GM10266 (cell line): ENCODE measurements around the gene LCN1.

Source experiments
- DNase-seq: peaks from one replicate; pipeline ENCODE4 v3.0.0; 2012; ENCODE audit errors: extremely low spot score
- CTCF ChIP-seq: IDR thresholded peaks from 2 replicates; pipeline ENCODE4 v1.5.1; 2012; ENCODE audit warnings: mild to moderate bottlenecking, low read depth; ENCODE audit not compliant: control insufficient read depth, insufficient read depth; ENCODE audit errors: missing control alignments

LCN1 gene

GRCh38 chr9:135485385-135485784 is 35.9 kb upstream of the LCN1 start:
- DNase-seq = no peak
- TF ChIP-seq CTCF = no peak

- DNase-seq = no peak
- TF ChIP-seq CTCF = no peak
Observed at GRCh38 chr9:135485832-135486231, 35.4 kb upstream of the LCN1 start.

- no peak for TF ChIP-seq CTCF
Observed at GRCh38 chr9:135486267-135487065, 34.8 kb upstream of the LCN1 start.

GRCh38 chr9:135487281-135488012 is 33.8 kb upstream of the LCN1 start:
- no peak for DNase-seq
- TF ChIP-seq CTCF = no peak

More at GRCh38 chr9:135486267-135487065, 34.8 kb upstream of the LCN1 start:
- DNase-seq = no peak

- no peak for TF ChIP-seq CTCF
- no peak for DNase-seq
Observed at GRCh38 chr9:135488013-135488330, 33.3 kb upstream of the LCN1 start.

DNA sequence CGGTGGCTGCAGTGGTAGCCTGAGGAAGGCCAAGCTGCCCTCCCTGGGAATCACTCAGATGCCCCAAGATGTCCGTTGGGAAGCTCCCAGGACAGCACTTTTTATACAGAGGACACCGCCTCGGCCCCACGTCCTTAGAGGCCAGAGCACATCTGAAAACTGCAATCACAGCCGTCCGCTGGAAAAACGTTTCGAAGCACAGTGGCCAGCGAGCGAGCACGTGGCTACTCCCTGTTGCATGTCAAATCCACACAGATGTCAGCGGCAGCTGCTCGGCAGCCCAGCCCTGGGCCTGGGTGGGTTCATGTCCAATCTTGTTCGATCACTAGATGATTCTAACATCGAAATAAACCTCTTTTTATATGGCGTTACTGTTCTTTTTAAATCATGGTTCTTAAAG is 32.7 kb upstream of the LCN1 start:
- DNase-seq = no peak
- TF ChIP-seq CTCF = no peak
